DOHH2 (cell line): ENCODE measurements around the gene EIF3B.

Experiments
- H3F3A ChIP-seq: fragments of 200-600 bp; sonication (generic), shearing (Covaris generic); 2 replicates; pipeline ENCODE4 v1.6.0; 2016; ENCODE audit warnings: antibody characterized with exemption, mild to moderate bottlenecking; ENCODE audit not compliant: control insufficient read depth, insufficient read depth
- H3K27ac ChIP-seq: fragments of 200-600 bp; sonication (generic); 2 replicates; pipeline ENCODE4 v1.5.1; 2014; ENCODE audit warnings: low read depth, mild to moderate bottlenecking, low read length, moderate library complexity
- H3K27me3 ChIP-seq: fragments of 200-600 bp; sonication (generic); 2 replicates; pipeline ENCODE4 v1.6.1; 2014; ENCODE audit warnings: mild to moderate bottlenecking, low read length, mixed read lengths; ENCODE audit not compliant: control insufficient read depth
- H3K36me3 ChIP-seq: fragments of 200-600 bp; sonication (generic); 2 replicates; pipeline ENCODE4 v1.6.1; 2014; ENCODE audit warnings: mild to moderate bottlenecking, low read length, moderate library complexity, mixed read lengths; ENCODE audit not compliant: control insufficient read depth
- H3K4me1 ChIP-seq: fragments of 200-600 bp; sonication (generic); 2 replicates; pipeline ENCODE4 v1.6.1; 2014; ENCODE audit warnings: mild to moderate bottlenecking, low read length, mixed read lengths; ENCODE audit not compliant: control insufficient read depth
- H3K4me2 ChIP-seq: fragments of 200-600 bp; sonication (generic); 2 replicates; pipeline ENCODE4 v1.6.0; 2014; ENCODE audit warnings: mild to moderate bottlenecking, low read length, moderate library complexity
- H3K4me3 ChIP-seq: fragments of 200-600 bp; sonication (generic); 2 replicates; pipeline ENCODE4 v1.5.1; 2014; ENCODE audit warnings: mild to moderate bottlenecking, low read length, mixed read lengths
- H3K79me2 ChIP-seq: fragments of 200-600 bp; sonication (generic); 2 replicates; pipeline ENCODE4 v1.6.1; 2014; ENCODE audit warnings: mild to moderate bottlenecking, low read length, mixed read lengths; ENCODE audit not compliant: control insufficient read depth
- H3K9me2 ChIP-seq: fragments of 200-600 bp; sonication (generic); replicated peaks from 2 replicates; pipeline ENCODE4 v1.6.1; 2014; ENCODE audit warnings: mild to moderate bottlenecking, low read length, mixed read lengths; ENCODE audit not compliant: control insufficient read depth
- H3K9me3 ChIP-seq: fragments of 200-600 bp; sonication (generic); 2 replicates; pipeline ENCODE4 v1.6.1; 2014; ENCODE audit warnings: antibody characterized with exemption, low read length, mixed read lengths; ENCODE audit not compliant: control insufficient read depth, insufficient read depth
- H4K20me1 ChIP-seq: fragments of 200-600 bp; sonication (generic); 2 replicates; pipeline ENCODE4 v1.6.0; 2014; ENCODE audit warnings: low read depth, mild to moderate bottlenecking, antibody characterized with exemption, low read length, moderate library complexity; ENCODE audit not compliant: control insufficient read depth, insufficient read depth
- EZH2phosphoT487 ChIP-seq: fragments of 200-600 bp; sonication (generic); IDR thresholded peaks from 2 replicates; pipeline ENCODE4 v1.6.1; 2017; ENCODE audit warnings: borderline replicate concordance, mild to moderate bottlenecking, antibody characterized with exemption, low read length, moderate library complexity, mixed read lengths
- TF ChIP-seq, protein P1 (sequence below): fragments of 200-600 bp; sonication (generic); IDR thresholded peaks from one replicate; pipeline ENCODE4 v1.5.1; 2014; ENCODE audit warnings: antibody characterized with exemption, mild to moderate bottlenecking, low read depth, low read length; ENCODE audit not compliant: poor library complexity, severe bottlenecking

Gene EIF3B

DNA sequence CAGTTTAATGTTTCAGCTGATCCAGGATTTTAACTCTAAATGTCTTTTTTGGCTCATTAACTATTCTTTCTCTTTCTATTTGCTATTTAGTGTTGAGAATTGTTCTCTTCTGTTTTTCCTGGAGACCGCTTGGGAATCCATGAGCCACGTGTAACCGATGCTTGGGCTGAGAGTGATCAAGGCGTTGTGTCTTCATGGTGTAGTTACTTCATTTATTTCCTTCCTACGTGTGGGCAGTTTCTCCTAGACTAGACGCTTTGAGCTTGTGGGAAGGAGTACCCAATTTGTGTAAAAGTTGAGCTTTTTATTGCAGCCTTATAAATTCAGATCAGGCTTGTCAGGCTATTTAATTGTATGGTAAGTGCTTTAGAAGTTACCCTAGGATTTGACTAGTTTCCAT lies 2.9 kb downstream of the EIF3B start:
- peaks cover 71% of the 10 kb centered on the region for H3K36me3 ChIP-seq
- peaks cover 4% of the 10 kb centered on the region; the same call in 1 of the 2 replicates for H3F3A ChIP-seq
- H4K20me1 ChIP-seq, result peaks cover 45% of the 10 kb centered on the region
- H3K27me3 ChIP-seq, result no peaks in the 10 kb centered on the region
- H3K79me2 ChIP-seq, result peaks cover 91% of the 10 kb centered on the region
- peak overlapping the region; percentile 75; the same call in 1 of the 2 replicates for H3K4me3 ChIP-seq
- no peaks in the 10 kb centered on the region for H3K9me2 ChIP-seq
- no peak overlapping the region for H3K27ac ChIP-seq
- H3K9me3 ChIP-seq, result no peaks in the 10 kb centered on the region
- peaks cover 34% of the 10 kb centered on the region for H3K4me1 ChIP-seq
- TF ChIP-seq EZH2phosphoT487, result no peak
- TF ChIP-seq, protein P1, sequence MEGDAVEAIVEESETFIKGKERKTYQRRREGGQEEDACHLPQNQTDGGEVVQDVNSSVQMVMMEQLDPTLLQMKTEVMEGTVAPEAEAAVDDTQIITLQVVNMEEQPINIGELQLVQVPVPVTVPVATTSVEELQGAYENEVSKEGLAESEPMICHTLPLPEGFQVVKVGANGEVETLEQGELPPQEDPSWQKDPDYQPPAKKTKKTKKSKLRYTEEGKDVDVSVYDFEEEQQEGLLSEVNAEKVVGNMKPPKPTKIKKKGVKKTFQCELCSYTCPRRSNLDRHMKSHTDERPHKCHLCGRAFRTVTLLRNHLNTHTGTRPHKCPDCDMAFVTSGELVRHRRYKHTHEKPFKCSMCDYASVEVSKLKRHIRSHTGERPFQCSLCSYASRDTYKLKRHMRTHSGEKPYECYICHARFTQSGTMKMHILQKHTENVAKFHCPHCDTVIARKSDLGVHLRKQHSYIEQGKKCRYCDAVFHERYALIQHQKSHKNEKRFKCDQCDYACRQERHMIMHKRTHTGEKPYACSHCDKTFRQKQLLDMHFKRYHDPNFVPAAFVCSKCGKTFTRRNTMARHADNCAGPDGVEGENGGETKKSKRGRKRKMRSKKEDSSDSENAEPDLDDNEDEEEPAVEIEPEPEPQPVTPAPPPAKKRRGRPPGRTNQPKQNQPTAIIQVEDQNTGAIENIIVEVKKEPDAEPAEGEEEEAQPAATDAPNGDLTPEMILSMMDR, result no peak
- peak overlapping the region; percentile 61 for H3K4me2 ChIP-seq

DNA sequence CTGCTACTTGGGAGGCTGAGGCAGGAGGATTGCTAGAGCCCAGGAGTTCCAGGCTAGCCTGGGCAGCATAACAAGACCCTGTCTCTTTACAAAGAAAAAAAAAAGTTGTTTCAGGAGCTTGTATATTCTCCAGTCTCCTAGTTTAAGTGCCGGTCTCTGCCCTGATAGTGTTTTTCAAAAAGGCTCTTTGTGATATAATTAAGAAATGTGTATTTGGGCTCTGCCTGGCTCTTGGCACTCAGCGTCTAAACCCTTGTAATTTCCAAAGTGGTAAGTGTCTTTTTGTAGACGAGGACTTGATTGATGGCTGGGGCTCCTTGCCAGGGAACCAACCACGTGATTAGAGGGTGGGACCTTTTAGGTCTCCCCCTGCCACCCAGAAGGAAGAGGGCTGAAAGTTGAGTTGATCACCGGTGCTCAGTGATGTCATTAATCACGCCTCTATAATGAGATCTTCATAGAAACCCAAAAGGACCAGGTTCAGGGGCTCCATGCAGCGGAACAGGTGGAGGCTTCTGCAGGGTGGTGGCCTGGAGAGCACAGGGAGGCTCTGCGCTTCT lies 4.4 kb downstream of the EIF3B start:
- H3K4me3 ChIP-seq, result no peak overlapping the region
- no peak for TF ChIP-seq EZH2phosphoT487
- TF ChIP-seq, protein P1, result no peak
- H3K9me2 ChIP-seq, result no peaks in the 10 kb centered on the region
- peaks cover 45% of the 10 kb centered on the region for H4K20me1 ChIP-seq
- no peaks in the 10 kb centered on the region for H3K9me3 ChIP-seq
- peaks cover 10% of the 10 kb centered on the region for H3F3A ChIP-seq
- H3K79me2 ChIP-seq, result peaks cover 90% of the 10 kb centered on the region
- H3K27me3 ChIP-seq, result no peaks in the 10 kb centered on the region
- no peak overlapping the region for H3K4me2 ChIP-seq
- H3K4me1 ChIP-seq, result peaks cover 21% of the 10 kb centered on the region
- peaks cover 86% of the 10 kb centered on the region for H3K36me3 ChIP-seq
- H3K27ac ChIP-seq, result no peak overlapping the region

DNA sequence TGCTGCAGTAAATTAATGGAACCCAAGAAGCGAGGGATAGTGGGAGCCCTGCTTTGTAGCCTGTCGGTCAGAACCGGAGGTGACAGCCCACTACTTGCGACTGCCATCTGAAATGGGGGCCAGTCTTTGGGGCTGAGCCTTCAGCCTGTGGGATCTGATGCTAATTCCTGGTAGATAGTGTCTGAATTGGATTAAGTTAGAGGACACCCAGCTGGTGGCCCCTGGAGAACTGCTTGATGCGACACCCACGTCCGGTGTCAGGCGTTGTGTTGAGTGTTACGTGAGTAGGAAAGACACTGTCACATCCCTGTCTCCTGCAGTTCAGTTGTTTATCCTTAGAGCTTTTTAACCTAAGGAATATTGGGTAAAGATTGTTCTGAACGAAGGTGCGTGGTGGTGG lies 5.0 kb downstream of the EIF3B start:
- H3K27ac ChIP-seq, result no peak overlapping the region

More for the DNA sequence above, 5.0 kb downstream of the EIF3B start:
- H3K9me2 ChIP-seq, result no peaks in the 10 kb centered on the region
- no peak overlapping the region for H3K4me2 ChIP-seq
- H4K20me1 ChIP-seq, result peaks cover 49% of the 10 kb centered on the region
- peaks cover 13% of the 10 kb centered on the region for H3F3A ChIP-seq
- no peak for TF ChIP-seq EZH2phosphoT487
- TF ChIP-seq, protein P1, result no peak
- H3K4me3 ChIP-seq, result no peak overlapping the region
- peaks cover 91% of the 10 kb centered on the region for H3K36me3 ChIP-seq
- H3K79me2 ChIP-seq, result peaks cover 93% of the 10 kb centered on the region
- H3K27me3 ChIP-seq, result no peaks in the 10 kb centered on the region
- peaks cover 21% of the 10 kb centered on the region for H3K4me1 ChIP-seq
- H3K9me3 ChIP-seq, result no peaks in the 10 kb centered on the region
